ENCODE data around the gene TANK.
"Not testable (repeated sequence)": the region's sequence is repeated elsewhere in the genome, so short reads cannot be mapped to it uniquely, and the experiment has no call there.

The TANK gene

GRCh38 chr2:161245261-161245553 is 85.0 kb downstream of the TANK start:
- peak overlapping the region; percentile 52 for H3K4me3 ChIP-seq (ENCODE audit: low read depth, low read length)
- H3K27me3 ChIP-seq (ENCODE audit: control insufficient read depth, insufficient read depth, low read length): peaks cover 16% of the 10 kb centered on the region; the same call in 1 of the 2 replicates
- H3K9me3 ChIP-seq (ENCODE audit: control insufficient read depth, insufficient read depth, low read depth, low read length): no peaks in the 10 kb centered on the region
- H3K9ac ChIP-seq (ENCODE audit: low read length): peak overlapping the region; percentile 67
- no peaks in the 10 kb centered on the region for H3K36me3 ChIP-seq (ENCODE audit: control insufficient read depth, insufficient read depth, low read length)
- peaks cover 29% of the 10 kb centered on the region for H3K4me1 ChIP-seq (ENCODE audit: control insufficient read depth, insufficient read depth, low read length)
- no peak overlapping the region for H3K27ac ChIP-seq (ENCODE audit: low read depth, low read length)

DNA sequence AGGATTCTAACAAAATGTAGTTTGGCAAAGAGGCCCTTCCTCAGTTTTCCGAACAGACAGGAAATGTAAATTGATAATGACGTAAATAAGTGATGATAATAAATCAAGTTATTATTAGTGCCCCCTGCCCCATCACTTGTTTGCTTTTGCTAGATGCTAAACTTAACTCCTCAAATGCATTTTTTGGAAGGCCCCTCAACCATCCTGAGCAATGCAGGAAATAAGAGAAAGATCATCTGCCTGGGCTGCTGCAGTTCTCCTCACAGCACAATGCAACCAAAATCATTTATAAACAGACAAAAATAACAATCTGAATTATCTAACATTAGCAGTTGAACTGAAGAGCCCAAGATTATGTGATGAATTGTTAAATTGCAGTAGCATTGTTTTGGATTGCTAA is 85.4 kb downstream of the TANK start:
- H3K9ac ChIP-seq (ENCODE audit: low read length): no peak overlapping the region

GRCh38 chr2:161246281-161246680 is 86.1 kb downstream of the TANK start:
- Histone ChIP-seq H3K36me3 (ENCODE audit: control insufficient read depth, insufficient read depth, low read length) (no peaks in the 10 kb centered on the region), H3K4me1 (ENCODE audit: control insufficient read depth, insufficient read depth, low read length) (peaks cover 32% of the 10 kb centered on the region), H3K4me3 (ENCODE audit: low read depth, low read length) (no peak overlapping the region), H3K27ac (ENCODE audit: low read depth, low read length) (no peak overlapping the region), H3K27me3 (ENCODE audit: control insufficient read depth, insufficient read depth, low read length) (peaks cover 5% of the 10 kb centered on the region; the same call in 1 of the 2 replicates), H3K9ac (ENCODE audit: low read length) (no peak overlapping the region), H3K9me3 (ENCODE audit: control insufficient read depth, insufficient read depth, low read depth, low read length) (no peaks in the 10 kb centered on the region)

More for the DNA sequence above, 85.4 kb downstream of the TANK start:
- Histone ChIP-seq H3K4me3 (ENCODE audit: low read depth, low read length) (peak overlapping the region; percentile 52), H3K36me3 (ENCODE audit: control insufficient read depth, insufficient read depth, low read length) (no peaks in the 10 kb centered on the region), H3K27ac (ENCODE audit: low read depth, low read length) (no peak overlapping the region), H3K27me3 (ENCODE audit: control insufficient read depth, insufficient read depth, low read length) (peaks cover 11% of the 10 kb centered on the region; the same call in 1 of the 2 replicates), H3K4me1 (ENCODE audit: control insufficient read depth, insufficient read depth, low read length) (peaks cover 29% of the 10 kb centered on the region), H3K9me3 (ENCODE audit: control insufficient read depth, insufficient read depth, low read depth, low read length) (no peaks in the 10 kb centered on the region)

DNA sequence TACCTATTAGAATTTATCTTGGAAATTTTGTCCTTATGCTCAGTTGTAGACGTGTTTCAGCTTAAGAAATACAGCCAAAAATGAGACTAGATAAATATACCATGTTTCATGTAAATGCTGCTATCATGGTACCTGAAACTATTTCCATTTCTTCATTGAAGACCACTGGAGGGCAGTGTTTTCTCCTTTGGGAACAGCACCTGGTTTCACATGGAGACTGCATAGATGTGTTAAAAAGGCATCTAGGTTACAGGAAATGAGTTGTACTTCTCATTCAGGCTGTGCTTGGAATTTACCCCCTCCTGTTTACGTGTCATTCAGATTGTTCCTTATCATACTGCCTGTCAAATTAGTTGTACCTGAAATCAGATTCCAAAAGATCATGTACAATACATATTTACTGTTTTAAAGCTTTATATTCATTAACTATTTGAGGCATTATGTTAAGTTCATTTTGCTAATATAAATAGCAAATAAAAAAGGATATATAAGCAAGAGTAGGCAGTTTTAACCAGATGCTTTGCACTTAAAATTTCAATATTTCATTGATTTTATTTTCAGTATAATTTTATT is 90.7 kb downstream of the TANK start:
- no peak overlapping the region for H3K27ac ChIP-seq (ENCODE audit: low read depth, low read length)
- H3K9me3 ChIP-seq (ENCODE audit: control insufficient read depth, insufficient read depth, low read depth, low read length): no peaks in the 10 kb centered on the region
- peaks cover 14% of the 10 kb centered on the region for H3K4me1 ChIP-seq (ENCODE audit: control insufficient read depth, insufficient read depth, low read length)
- H3K9ac ChIP-seq (ENCODE audit: low read length): no peak overlapping the region
- H3K27me3 ChIP-seq (ENCODE audit: control insufficient read depth, insufficient read depth, low read length): no peaks in the 10 kb centered on the region
- no peaks in the 10 kb centered on the region for H3K36me3 ChIP-seq (ENCODE audit: control insufficient read depth, insufficient read depth, low read length)
- H3K4me3 ChIP-seq (ENCODE audit: low read depth, low read length): no peak overlapping the region

- no peak overlapping the region for H3K9ac ChIP-seq (ENCODE audit: low read length)
- H3K9me3 ChIP-seq (ENCODE audit: control insufficient read depth, insufficient read depth, low read depth, low read length): no peaks in the 10 kb centered on the region
- no peaks in the 10 kb centered on the region for H3K27me3 ChIP-seq (ENCODE audit: control insufficient read depth, insufficient read depth, low read length)
- no peak overlapping the region for H3K27ac ChIP-seq (ENCODE audit: low read depth, low read length)
- no peaks in the 10 kb centered on the region for H3K36me3 ChIP-seq (ENCODE audit: control insufficient read depth, insufficient read depth, low read length)
- H3K4me3 ChIP-seq (ENCODE audit: low read depth, low read length): no peak overlapping the region
- H3K4me1 ChIP-seq (ENCODE audit: control insufficient read depth, insufficient read depth, low read length): no peaks in the 10 kb centered on the region
Observed at GRCh38 chr2:161257123-161257952, 97.1 kb downstream of the TANK start.

DNA sequence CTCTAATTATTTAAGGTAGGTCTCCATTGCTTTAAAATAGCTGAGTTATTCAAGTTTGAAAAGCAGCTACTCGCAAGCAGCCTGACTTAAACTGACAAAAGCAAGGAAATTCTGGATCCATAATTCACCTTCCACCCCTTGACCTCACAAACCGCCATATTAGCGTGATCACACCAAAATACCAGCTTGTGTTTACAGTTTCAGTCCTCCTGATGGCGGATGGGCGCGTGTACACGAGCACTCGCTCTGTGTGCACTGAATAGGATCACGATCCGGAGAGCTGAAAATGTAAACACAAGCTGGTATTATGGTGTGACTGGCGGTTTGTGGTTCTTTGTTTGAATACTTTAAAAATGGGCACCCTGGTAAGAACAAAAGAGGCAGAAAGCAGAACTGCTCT is 105.6 kb downstream of the TANK start:
- Histone ChIP-seq H3K36me3 (ENCODE audit: control insufficient read depth, insufficient read depth, low read length) (no peaks in the 10 kb centered on the region), H3K4me1 (ENCODE audit: control insufficient read depth, insufficient read depth, low read length) (no peaks in the 10 kb centered on the region), H3K9me3 (ENCODE audit: control insufficient read depth, insufficient read depth, low read depth, low read length) (no peaks in the 10 kb centered on the region), H3K27me3 (ENCODE audit: control insufficient read depth, insufficient read depth, low read length) (no peaks in the 10 kb centered on the region), H3K27ac (ENCODE audit: low read depth, low read length) (no peak overlapping the region), H3K4me3 (ENCODE audit: low read depth, low read length) (no peak overlapping the region), H3K9ac (ENCODE audit: low read length) (no peak overlapping the region)

- Histone ChIP-seq H3K9me3 (ENCODE audit: control insufficient read depth, insufficient read depth, low read depth, low read length) (no peaks in the 10 kb centered on the region), H3K27me3 (ENCODE audit: control insufficient read depth, insufficient read depth, low read length) (no peaks in the 10 kb centered on the region), H3K4me3 (ENCODE audit: low read depth, low read length) (no peak overlapping the region), H3K36me3 (ENCODE audit: control insufficient read depth, insufficient read depth, low read length) (no peaks in the 10 kb centered on the region), H3K9ac (ENCODE audit: low read length) (no peak overlapping the region), H3K4me1 (ENCODE audit: control insufficient read depth, insufficient read depth, low read length) (no peaks in the 10 kb centered on the region), H3K27ac (ENCODE audit: low read depth, low read length) (no peak overlapping the region)
Observed at GRCh38 chr2:161269111-161269510, 108.9 kb downstream of the TANK start.

DNA sequence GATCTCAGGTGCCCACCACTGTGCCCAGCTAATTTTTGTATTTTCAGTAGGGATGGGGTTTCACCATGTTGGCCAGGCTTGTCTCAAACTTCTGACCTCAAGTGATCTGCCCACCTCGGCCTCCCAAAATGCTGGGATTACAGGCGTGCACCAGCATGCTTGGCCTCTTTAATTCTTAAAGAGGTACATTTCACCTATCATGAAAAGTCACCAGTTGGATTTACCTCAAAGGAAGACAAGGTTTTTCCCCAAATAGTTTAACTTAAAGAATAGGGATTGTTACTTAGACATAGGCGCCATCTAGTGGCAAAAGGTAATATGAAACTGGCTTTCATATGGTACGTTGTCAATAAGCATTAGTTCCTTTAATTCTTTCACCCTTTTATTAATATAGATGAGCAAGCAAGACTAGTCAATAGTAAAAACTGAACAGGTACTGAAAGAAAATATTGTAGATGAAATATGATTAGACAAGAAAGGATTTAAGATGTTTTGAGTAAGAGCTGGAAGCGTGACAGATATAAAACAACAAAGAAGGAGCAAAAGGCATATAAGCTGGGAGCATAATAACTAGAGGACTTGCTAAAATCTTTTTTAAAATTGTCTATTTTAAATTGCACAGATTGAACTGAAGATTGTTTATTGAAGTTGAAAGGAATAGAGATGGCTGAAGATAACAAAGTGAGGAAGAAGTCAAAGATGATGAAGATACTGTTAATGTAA is 113.0 kb downstream of the TANK start:
- Histone ChIP-seq H3K9ac (ENCODE audit: low read length) (no peak overlapping the region), H3K36me3 (ENCODE audit: control insufficient read depth, insufficient read depth, low read length) (no peaks in the 10 kb centered on the region), H3K27ac (ENCODE audit: low read depth, low read length) (no peak overlapping the region), H3K9me3 (ENCODE audit: control insufficient read depth, insufficient read depth, low read depth, low read length) (no peaks in the 10 kb centered on the region), H3K27me3 (ENCODE audit: control insufficient read depth, insufficient read depth, low read length) (no peaks in the 10 kb centered on the region), H3K4me3 (ENCODE audit: low read depth, low read length) (no peak overlapping the region), H3K4me1 (ENCODE audit: control insufficient read depth, insufficient read depth, low read length) (no peaks in the 10 kb centered on the region)

DNA sequence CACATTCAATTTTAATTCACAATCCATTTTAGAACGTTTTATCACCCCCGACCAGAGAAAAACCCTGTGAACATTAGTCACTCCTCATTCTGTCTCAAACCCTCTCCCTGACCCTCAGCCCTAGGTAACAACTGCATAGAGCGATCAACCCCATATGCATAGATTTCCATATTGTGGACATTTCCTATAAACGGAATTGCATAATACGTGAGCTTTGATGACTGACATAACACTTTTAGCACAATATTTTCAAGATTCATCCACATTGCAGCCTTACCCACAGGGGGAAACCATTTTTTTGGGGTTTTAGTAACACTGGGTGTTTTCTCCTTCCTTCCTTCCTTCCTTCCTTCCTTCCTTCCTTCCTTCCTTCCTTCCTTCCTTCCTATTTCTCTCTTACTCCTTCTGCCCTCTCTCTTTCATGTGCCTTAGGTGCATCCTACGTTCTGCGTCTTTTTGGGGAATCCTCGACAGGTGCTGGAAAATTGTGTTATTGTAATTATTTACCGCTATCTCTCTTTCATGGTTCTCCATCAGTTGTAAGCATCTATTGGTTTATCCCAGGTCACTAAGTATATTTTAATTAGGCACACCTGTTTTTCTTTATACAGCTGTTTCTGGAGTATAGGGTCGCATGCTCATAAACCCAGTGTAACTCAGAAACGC is 118.5 kb downstream of the TANK start:
- H3K27me3 ChIP-seq (ENCODE audit: control insufficient read depth, insufficient read depth, low read length); H3K36me3 ChIP-seq (ENCODE audit: control insufficient read depth, insufficient read depth, low read length); H3K27ac ChIP-seq (ENCODE audit: low read depth, low read length); H3K4me3 ChIP-seq (ENCODE audit: low read depth, low read length); H3K4me1 ChIP-seq (ENCODE audit: control insufficient read depth, insufficient read depth, low read length); H3K9ac ChIP-seq (ENCODE audit: low read length): not testable (repeated sequence)
- H3K9me3 ChIP-seq (ENCODE audit: control insufficient read depth, insufficient read depth, low read depth, low read length): peaks cover 12% of the 10 kb centered on the region

DNA sequence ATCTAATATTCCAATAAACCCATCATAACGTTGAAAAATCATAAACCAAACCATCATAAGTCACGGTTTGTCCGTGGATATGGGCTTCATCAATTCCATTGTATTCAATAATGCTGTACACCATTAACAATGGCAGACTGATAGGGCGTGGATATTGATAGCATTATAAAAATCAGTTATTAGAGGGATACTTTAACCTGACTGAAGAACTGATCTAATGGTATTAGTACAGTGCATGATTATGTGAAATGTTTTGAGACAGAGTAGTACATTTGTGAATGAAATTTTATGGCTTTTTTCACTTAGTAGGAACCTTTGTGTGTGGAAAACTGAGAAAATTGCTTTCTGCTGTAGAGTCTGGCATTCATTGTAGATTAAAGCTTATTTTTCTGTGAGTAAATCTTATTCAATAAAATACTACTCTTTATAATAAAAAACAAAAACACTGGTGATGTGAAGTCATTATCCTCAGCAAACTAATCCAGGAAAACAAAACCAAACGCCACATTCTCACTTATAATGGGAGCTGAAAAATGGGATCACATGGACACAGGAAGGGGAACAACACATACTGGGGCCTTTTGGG is 119.1 kb downstream of the TANK start:
- H3K36me3 ChIP-seq (ENCODE audit: control insufficient read depth, insufficient read depth, low read length); H3K4me1 ChIP-seq (ENCODE audit: control insufficient read depth, insufficient read depth, low read length); H3K27me3 ChIP-seq (ENCODE audit: control insufficient read depth, insufficient read depth, low read length); H3K27ac ChIP-seq (ENCODE audit: low read depth, low read length); H3K9ac ChIP-seq (ENCODE audit: low read length); H3K4me3 ChIP-seq (ENCODE audit: low read depth, low read length): not testable (repeated sequence)
- peaks cover 12% of the 10 kb centered on the region for H3K9me3 ChIP-seq (ENCODE audit: control insufficient read depth, insufficient read depth, low read depth, low read length)
